H1 (cell line): ENCODE measurements around the gene TRIM32. TPM values are rescaled to one million over a fixed set of nuclear protein-coding genes. Genes with fewer than 3 reads are reported as not detected.

ENCODE experiments used
- BCL11A ChIP-seq, 2 experiments: IDR thresholded peaks; one replicate each; pipeline ENCODE4 v1.6.1; 2011; ENCODE audit warnings: low read depth in 2 of 2, low read length in 2 of 2, mild to moderate bottlenecking in 2 of 2
- CHD1 ChIP-seq: IDR thresholded peaks from 2 replicates; pipeline ENCODE4 v1.6.1; 2012; ENCODE audit warnings: low read depth, low read length, improper control_type of control experiment
- EP300 ChIP-seq, 2 experiments: IDR thresholded peaks; 1 replicate in 1 of 2; 2 replicates in 1 of 2; pipeline ENCODE4 v1.6.1; 2011 to 2012; ENCODE audit warnings: low read depth in 2 of 2, low read length in 2 of 2, mild to moderate bottlenecking in 2 of 2, borderline replicate concordance in 1 of 2, inconsistent platforms in 1 of 2, moderate library complexity in 1 of 2
- SIX5 ChIP-seq: IDR thresholded peaks from 2 replicates; pipeline ENCODE4 v1.6.1; 2011; ENCODE audit warnings: mild to moderate bottlenecking, low read depth, low read length
- TAF7 ChIP-seq: optimal IDR thresholded peaks from 2 replicates; pipeline ENCODE3; 2011; ENCODE audit warnings: low read depth, mild to moderate bottlenecking, inconsistent platforms, low read length, moderate library complexity, borderline replicate concordance
- polyA plus RNA-seq, 7 experiments: library from polyadenylated mRNA; depleted of rRNA in 3 of 7; stranded (reverse) in 5 of 7; unstranded in 2 of 7; fragments of >200 nt in 5 of 7; fragments of 200-250 nt in 2 of 7; gene quantifications; 1 replicate in 5 of 7; 2 replicates in 1 of 7; 4 replicates in 1 of 7; pipeline versions ENCODE4 v1.2.1 to v1.2.3, GENCODE V29; 2011 to 2013; ENCODE audit warnings: missing spikeins in 2 of 7, mixed read lengths in 2 of 7
- total RNA-seq: library from RNA; stranded (reverse); fragmentation: NEBNext Ultra II Directional; extraction: Animal tissue kit (Norgen Biotek cat#: 25700); gene quantifications from 2 replicates; pipeline ENCODE4 v1.2.1, GENCODE V29; 2021

TRIM32 gene
- total and polyA plus RNA-seq, 2 of the 8 experiments (the other 6 are each of a cell fraction or from before 2014, with no cell fraction given), result 10.5 to 17.3 TPM

DNA sequence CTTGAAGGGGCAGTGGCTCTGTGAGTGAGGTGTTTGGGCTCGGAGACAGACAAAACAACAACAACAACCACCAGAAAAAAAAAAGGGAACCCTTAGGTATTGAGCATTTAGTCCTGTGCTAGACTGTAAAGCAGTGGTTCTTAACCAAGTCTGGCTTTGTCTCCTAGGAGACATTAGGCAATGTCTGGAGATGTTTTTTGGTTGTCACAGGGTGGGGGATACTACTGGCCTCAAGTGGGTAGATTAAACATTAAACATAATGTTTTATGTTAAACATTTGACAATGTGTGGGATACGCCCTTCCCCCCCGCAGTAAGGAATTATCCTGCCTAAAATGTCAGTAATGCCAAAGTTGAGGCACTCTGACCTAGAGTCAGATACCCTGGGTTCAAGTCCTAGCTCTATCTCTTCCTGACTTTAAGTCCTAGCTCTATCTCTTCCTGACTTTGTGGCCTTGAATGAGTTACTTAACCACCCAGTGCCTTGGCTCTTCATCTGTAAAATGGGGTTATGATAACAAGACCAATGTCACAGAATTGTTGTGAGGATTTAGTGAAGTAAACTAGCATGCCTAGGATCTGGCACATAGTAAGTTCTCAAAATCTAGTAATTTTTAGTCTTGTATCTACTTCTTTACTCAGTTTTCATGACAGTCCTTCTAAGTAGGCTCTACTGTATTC, 1.8 kb downstream of the TRIM32 start (continued):
- TF ChIP-seq EP300 (IDR thresholded peaks at IDR 0.05; ENCODE audit: borderline replicate concordance in 1 of 2, low read depth in 2 of 2, low read length in 2 of 2), result no peak
- TF ChIP-seq BCL11A (IDR thresholded peaks at IDR 0.05; ENCODE audit: low read depth in 2 of 2, low read length in 2 of 2), result no peak
- TF ChIP-seq CHD1, result no peak
- TF ChIP-seq SIX5, result no peak
- no peak for TF ChIP-seq TAF7
